ENCODE data around the gene RABEP2. TPM values are rescaled to one million over a fixed set of nuclear protein-coding genes. Genes with fewer than 3 reads are reported as not detected.
"Not testable (repeated sequence)": the region's sequence is repeated elsewhere in the genome, so short reads cannot be mapped to it uniquely, and the experiment has no call there.

RABEP2 gene
- total RNA-seq, 1 donor from 2014 or later, result 18.8 TPM

GRCh38 chr16:28883221-28883996 is 41.6 kb downstream of the RABEP2 start:
- TF ChIP-seq CTCF (IDR thresholded peaks at IDR 0.05), result no peak
- DNase-seq, result no peak
- no peaks in the 10 kb centered on the region for H3K36me3 ChIP-seq
- intact Hi-C loops (cut with DNase I), result no loop called here
- peaks cover 10% of the 10 kb centered on the region for H3K27me3 ChIP-seq (ENCODE audit: low read depth)
- no peak overlapping the region for H3K27ac ChIP-seq
- no peak for ATAC-seq
- no peaks in the 10 kb centered on the region for H3K9me3 ChIP-seq
- H3K4me1 ChIP-seq, result peaks cover 15% of the 10 kb centered on the region
- H3K4me3 ChIP-seq, result no peak overlapping the region

- Histone ChIP-seq H3K27me3 (ENCODE audit: low read depth) (peaks cover 10% of the 10 kb centered on the region), H3K4me1 (peaks cover 15% of the 10 kb centered on the region), H3K9me3 (no peaks in the 10 kb centered on the region), H3K36me3 (no peaks in the 10 kb centered on the region), H3K4me3 (no peak overlapping the region), H3K27ac (no peak overlapping the region)
- DNase-seq (no peak), ATAC-seq (no peak)
- no peak for TF ChIP-seq CTCF (IDR thresholded peaks at IDR 0.05)
- intact Hi-C loops (cut with DNase I), result no loop called here
Measured at GRCh38 chr16:28882551-28883160, 42.4 kb downstream of the RABEP2 start.

GRCh38 chr16:28881565-28881964 is 43.5 kb downstream of the RABEP2 start:
- H3K27me3 ChIP-seq (ENCODE audit: low read depth); intact Hi-C loops (cut with DNase I); DNase-seq; H3K36me3 ChIP-seq; H3K9me3 ChIP-seq; ATAC-seq; H3K27ac ChIP-seq; H3K4me3 ChIP-seq: not testable (repeated sequence)
- peaks cover 15% of the 10 kb centered on the region for H3K4me1 ChIP-seq

GRCh38 chr16:28880955-28881354 is 44.1 kb downstream of the RABEP2 start:
- no peaks in the 10 kb centered on the region for H3K36me3 ChIP-seq
- no peak for DNase-seq
- peaks cover 10% of the 10 kb centered on the region for H3K27me3 ChIP-seq (ENCODE audit: low read depth)
- no peak for TF ChIP-seq CTCF (IDR thresholded peaks at IDR 0.05)
- H3K9me3 ChIP-seq, result no peaks in the 10 kb centered on the region
- H3K4me3 ChIP-seq, result no peak overlapping the region
- ATAC-seq, result no peak
- intact Hi-C loops (cut with DNase I), result no loop called here
- no peak overlapping the region for H3K27ac ChIP-seq
- H3K4me1 ChIP-seq, result peaks cover 15% of the 10 kb centered on the region

- Histone ChIP-seq H3K36me3 (no peaks in the 10 kb centered on the region), H3K27ac (no peak overlapping the region), H3K27me3 (ENCODE audit: low read depth) (peaks cover 10% of the 10 kb centered on the region), H3K4me3 (peak overlapping the region; percentile 67), H3K4me1 (peaks cover 15% of the 10 kb centered on the region), H3K9me3 (no peaks in the 10 kb centered on the region)
- TF ChIP-seq CTCF (IDR thresholded peaks at IDR 0.05), result no peak
- ATAC-seq (no peak), DNase-seq (no peak)
- intact Hi-C loops (cut with DNase I), result no loop called here
Measured at GRCh38 chr16:28880589-28880915, 44.5 kb downstream of the RABEP2 start.
